Stimulated activated CD8-positive, alpha-beta memory T cell treated with anti-CD3 and anti-CD28 coated beads, Interleukin-7, amount 100 ng/mL, for 1 hour (primary cell): ENCODE measurements around the gene IGF1.

ENCODE experiments used
- DNase-seq, 2 donors: peaks; one replicate each; pipeline ENCODE4 v3.0.0-alpha.2; 2020; ENCODE audit warnings: low read depth in 2 of 2

The IGF1 gene

GRCh38 chr12:102496591-102496990, 16.2 kb upstream of the IGF1 start:
- DNase-seq = no peak

- DNase-seq = no peak
Observed at GRCh38 chr12:102487226-102487625, 6.9 kb upstream of the IGF1 start.

- no peak for DNase-seq
Observed at GRCh38 chr12:102486153-102486552, 5.8 kb upstream of the IGF1 start.

GRCh38 chr12:102484428-102484958, 4.1 kb upstream of the IGF1 start:
- peak in 1 of 2 donors; percentile 20 for DNase-seq

- no peak for DNase-seq
Observed at GRCh38 chr12:102484017-102484416, 3.7 kb upstream of the IGF1 start.

GRCh38 chr12:102483466-102483865, 3.1 kb upstream of the IGF1 start:
- no peak for DNase-seq

- no peak for DNase-seq
Observed at GRCh38 chr12:102481705-102482425, 1.5 kb upstream of the IGF1 start.

- no peak for DNase-seq
Observed at GRCh38 chr12:102479939-102480338, 424 bp downstream of the IGF1 start.

- no peak for DNase-seq
Observed at GRCh38 chr12:102479099-102479885, 1.1 kb downstream of the IGF1 start.

GRCh38 chr12:102478405-102479098, 1.8 kb downstream of the IGF1 start:
- no peak for DNase-seq

- no peak for DNase-seq
Observed at GRCh38 chr12:102475355-102475754, 5.0 kb downstream of the IGF1 start.

- DNase-seq = no peak
Observed at GRCh38 chr12:102474438-102475064, 5.8 kb downstream of the IGF1 start.

- no peak for DNase-seq
Observed at GRCh38 chr12:102472496-102472895, 7.9 kb downstream of the IGF1 start.

GRCh38 chr12:102471556-102471955, 8.8 kb downstream of the IGF1 start:
- DNase-seq = no peak

- DNase-seq = no peak
Observed at GRCh38 chr12:102470945-102471344, 9.4 kb downstream of the IGF1 start.

- no peak for DNase-seq
Observed at GRCh38 chr12:102468261-102468915, 12.0 kb downstream of the IGF1 start.

GRCh38 chr12:102465762-102466560, 14.4 kb downstream of the IGF1 start:
- no peak for DNase-seq

- no peak for DNase-seq
Observed at GRCh38 chr12:102463659-102464249, 16.6 kb downstream of the IGF1 start.

- no peak for DNase-seq
Observed at GRCh38 chr12:102462795-102463465, 17.4 kb downstream of the IGF1 start.

- DNase-seq = no peak
Observed at GRCh38 chr12:102462386-102462785, 18.0 kb downstream of the IGF1 start.
